HG03064 (cell line): ENCODE measurements around the gene PAQR4.

Source experiments
- ATAC-seq: cut with Tn5 transposase; IDR thresholded peaks from one replicate; pipeline ENCODE4 v1.9.1; 2021; ENCODE audit warnings: low read depth; ENCODE audit not compliant: unreplicated experiment

PAQR4 gene

DNA sequence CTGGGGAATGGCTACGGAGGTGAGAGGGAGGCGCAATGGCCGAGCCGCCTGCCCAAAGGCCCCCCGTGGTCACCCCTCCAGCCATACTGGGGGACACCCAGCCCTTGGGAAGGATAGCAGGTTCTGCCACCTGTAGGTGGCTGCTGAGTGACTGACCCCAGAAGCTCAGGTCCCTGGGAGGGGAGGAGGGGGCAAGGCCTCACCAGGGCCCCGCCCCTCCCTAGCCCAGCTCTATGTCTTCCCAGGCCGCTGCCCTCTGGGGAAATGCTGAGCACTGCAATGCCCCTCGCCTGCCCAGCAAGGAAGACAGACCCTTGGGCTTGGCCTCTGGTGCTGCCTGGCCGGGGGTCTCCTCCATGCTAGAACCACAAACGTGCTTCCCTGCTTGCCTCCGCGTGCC lies 32.2 kb downstream of the PAQR4 start:
- no peak for ATAC-seq

- peak; percentile 93 for ATAC-seq
Measured at GRCh38 chr16:3003582-3004270, 34.6 kb downstream of the PAQR4 start.

DNA sequence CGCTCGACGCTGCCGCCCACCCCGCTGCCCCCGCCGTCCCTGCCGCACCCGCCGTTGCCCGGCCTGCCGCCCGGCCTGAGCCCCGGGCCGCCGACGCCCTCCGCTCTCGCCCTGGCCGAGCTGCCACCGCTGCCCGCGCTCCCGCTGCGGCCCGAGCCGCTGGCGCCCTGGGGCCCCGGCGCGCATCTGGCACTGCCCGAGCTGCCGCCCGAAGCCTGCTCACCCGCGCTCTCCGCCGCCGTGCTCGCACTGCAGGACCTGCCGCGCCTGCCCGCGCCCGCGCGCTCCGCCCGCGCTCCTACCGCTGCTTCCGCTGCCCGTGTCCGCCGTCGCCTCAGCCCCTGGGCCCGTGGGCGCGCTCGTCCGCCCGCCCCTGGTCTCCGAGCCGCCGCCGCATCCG lies 35.2 kb downstream of the PAQR4 start:
- ATAC-seq, result no peak

- ATAC-seq, result no peak
Measured at GRCh38 chr16:3004781-3005284, 35.7 kb downstream of the PAQR4 start.

GRCh38 chr16:3007059-3007956 lies 38.2 kb downstream of the PAQR4 start:
- no peak for ATAC-seq

GRCh38 chr16:3007957-3008689 lies 39.0 kb downstream of the PAQR4 start:
- no peak for ATAC-seq

DNA sequence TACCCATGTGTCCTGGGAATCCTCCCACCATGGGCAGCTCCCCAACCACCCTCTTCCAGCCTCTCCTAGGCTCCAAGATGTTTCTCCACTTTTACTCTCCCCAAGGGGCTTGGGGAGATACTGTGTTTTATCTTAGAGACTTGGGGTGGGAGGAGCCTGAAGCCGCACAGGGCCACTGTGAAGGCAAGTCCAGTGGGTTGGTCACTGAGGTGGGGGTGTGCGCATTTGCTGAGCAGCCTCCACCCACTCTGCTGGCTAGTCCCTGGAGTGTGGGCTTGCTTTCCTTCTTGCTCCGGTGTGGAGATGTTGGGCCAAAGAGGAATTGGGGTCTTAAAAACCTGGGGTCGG lies 39.5 kb downstream of the PAQR4 start:
- no peak for ATAC-seq

DNA sequence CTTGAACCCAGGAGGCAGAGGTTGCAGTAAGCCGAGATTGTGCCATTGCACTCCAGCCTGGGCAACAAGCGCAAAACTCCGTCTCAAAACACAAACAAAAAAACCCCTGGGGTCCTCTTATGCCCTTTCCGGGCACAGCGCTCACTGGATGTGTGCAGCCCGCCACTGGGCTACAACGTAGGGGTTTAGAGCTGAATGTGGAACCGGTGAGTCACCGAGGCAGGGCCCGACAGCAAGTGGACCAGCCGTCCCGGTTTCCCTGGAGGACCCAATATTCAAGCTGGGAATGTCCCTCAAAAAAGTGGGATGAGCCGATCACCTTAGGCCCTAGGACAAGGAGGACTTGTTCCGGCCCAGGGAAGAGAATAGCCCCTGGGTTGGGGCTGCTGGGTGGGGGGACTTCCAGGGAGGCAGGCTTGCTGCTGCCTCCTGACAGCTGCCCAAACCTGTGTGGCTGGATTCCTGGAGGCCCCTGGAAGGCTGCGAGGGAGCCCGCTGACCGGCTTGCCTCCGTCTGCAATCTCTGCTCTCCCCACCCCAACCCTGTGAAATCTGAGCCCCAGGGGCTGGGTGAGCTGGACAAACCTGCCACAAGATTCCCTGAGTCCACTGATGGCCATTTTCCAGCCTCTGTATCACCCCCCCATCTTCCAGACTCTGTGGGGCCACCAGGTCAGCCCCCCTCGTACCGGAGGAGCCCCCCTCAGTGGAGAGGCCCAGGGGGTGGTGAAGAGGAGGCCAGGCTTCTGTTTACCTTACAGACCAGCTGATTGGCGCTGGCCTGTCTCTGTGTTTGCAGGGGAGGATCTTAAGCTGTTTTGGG lies 40.6 kb downstream of the PAQR4 start:
- ATAC-seq, result no peak

DNA sequence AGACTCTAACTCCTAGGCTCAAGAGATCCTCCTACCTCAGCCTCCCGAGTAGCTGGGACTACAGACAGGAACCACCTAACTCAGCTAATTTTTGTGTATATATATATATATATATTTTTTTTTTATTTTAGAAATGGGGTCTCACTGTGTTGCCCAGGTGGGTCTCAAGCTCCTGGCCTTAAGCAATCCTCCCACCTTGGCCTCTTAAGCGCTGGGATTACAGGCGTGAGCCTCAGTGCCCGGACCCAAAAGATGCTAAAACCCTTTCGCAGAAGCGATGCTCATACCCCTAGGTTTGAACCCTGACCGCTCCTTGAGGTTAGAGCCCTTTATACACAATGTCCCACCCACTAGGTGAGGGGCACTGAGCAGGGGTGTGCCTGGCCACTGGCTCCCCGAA lies 41.4 kb downstream of the PAQR4 start:
- no peak for ATAC-seq

- no peak for ATAC-seq
Measured at GRCh38 chr16:3012246-3012645, 43.1 kb downstream of the PAQR4 start.

DNA sequence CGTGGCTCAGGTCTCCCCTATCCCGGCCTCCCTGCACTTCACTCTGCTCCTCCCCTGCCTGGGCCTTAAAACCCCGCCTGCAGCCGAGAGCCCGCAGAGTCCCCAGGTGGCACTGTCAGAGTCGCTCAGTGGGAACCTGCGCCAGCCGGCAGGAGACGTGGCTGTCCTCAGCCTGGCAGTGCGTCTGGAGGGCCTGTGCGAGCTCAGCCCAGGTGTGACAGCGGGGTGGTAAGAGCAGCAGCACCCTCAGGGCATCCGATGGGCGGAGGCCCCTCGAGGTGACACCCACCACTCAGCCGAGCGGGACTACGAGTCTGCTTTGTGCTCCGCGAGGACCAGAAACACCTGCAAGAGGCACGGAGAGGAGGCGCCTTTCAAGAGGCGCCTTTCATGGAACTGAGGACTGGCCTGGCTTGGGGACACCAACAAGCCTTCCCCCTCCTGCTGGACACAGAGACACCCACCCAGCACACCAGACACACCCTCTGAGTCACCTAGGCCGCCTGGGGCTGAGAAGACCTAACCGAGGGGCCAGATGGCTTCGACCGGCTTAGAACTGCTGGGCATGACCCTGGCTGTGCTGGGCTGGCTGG lies 43.8 kb downstream of the PAQR4 start, which contains the start of gene CLDN9:
TSS of gene CLDN9 (plus strand) at position 96 of the 593 bp plus-strand sequence. CDS start at position 536, 440 bp downstream.
- no peak for ATAC-seq

DNA sequence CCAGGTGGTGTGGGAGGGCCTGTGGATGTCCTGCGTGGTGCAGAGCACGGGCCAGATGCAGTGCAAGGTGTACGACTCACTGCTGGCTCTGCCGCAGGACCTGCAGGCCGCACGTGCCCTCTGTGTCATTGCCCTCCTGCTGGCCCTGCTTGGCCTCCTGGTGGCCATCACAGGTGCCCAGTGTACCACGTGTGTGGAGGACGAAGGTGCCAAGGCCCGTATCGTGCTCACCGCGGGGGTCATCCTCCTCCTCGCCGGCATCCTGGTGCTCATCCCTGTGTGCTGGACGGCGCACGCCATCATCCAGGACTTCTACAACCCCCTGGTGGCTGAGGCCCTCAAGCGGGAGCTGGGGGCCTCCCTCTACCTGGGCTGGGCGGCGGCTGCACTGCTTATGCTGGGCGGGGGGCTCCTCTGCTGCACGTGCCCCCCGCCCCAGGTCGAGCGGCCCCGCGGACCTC lies 44.4 kb downstream of the PAQR4 start:
- no peak for ATAC-seq

GRCh38 chr16:3013998-3014690 lies 45.0 kb downstream of the PAQR4 start:
- ATAC-seq, result no peak

DNA sequence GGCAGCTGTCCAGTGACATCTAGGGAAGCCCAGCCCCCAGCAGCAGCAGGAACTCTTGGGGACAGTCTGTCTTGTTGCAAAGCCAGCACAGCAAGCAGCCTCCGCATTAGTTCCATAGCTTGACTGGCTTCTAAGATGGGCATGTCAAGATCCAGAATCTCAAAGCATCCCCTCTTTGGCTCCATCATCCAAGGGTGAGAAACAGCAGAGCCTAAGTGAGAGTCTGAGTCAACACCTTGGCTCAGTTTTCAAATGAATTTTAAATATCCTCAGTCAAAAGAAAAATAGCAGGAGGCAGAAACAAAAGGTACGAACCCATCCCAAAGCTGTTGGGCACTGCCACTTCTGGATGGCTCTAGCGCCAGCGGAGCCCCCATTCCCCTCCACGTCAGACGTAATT lies 45.8 kb downstream of the PAQR4 start:
- ATAC-seq, result no peak

GRCh38 chr16:3015865-3016521 lies 46.8 kb downstream of the PAQR4 start:
- ATAC-seq, result no peak

GRCh38 chr16:3017344-3017743 lies 48.2 kb downstream of the PAQR4 start:
- no peak for ATAC-seq

DNA sequence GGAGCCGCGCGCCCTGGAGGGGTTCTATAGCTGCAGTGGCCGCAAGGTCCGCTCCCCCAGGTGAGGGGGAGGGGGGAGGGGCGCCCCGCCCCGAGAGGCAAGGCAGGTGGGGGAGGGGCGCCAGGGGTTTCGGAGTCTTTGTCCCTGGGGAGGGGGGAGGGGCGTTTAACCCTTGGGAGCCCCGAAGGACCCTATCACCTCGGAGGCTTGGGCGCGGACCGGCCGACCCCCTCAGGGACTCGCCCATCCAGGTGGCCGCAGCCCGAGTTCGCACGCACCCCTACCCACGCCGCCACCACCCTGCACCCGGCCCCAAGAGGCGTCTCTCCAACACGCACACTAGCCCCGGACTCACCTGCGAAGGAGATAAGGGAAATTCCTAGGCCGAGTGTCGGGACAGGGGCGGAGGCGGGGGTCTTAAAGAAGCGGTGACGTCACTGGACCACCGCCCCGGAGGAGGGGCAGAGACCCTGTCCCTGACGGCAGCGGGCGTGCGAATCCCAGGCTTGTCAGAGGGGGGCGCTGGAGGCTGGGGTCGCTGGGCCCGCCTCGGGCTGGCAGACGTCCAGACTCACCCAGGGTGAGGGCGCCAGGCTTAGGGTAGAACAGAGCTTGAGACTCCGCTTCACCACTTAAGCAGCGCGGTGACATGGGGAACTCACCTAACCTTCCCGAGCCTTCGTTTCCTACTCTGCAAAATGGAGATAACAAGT lies 48.8 kb downstream of the PAQR4 start, which contains the start of gene CLDN6:
TSS of gene CLDN6 (minus strand) at position 390 of the 713 bp plus-strand sequence. CDS start 2,162 bp downstream, outside the sequence.
- ATAC-seq, result no peak
